WI38 (cell line): ENCODE measurements around the gene EIF2B5.
"Not testable (repeated sequence)": the region's sequence is repeated elsewhere in the genome, so short reads cannot be mapped to it uniquely, and the experiment has no call there.

ENCODE experiments used
- H3K4me3 ChIP-seq: 2 replicates; pipeline ENCODE4 v1.5.1; 2011; ENCODE audit warnings: low read depth, mild to moderate bottlenecking, control low read depth, low read length
- TF ChIP-seq, protein P1 (sequence below): IDR thresholded peaks from 2 replicates; pipeline ENCODE4 v1.5.1; 2012; ENCODE audit warnings: low read depth, mild to moderate bottlenecking, control low read depth, low read length

EIF2B5 gene

DNA sequence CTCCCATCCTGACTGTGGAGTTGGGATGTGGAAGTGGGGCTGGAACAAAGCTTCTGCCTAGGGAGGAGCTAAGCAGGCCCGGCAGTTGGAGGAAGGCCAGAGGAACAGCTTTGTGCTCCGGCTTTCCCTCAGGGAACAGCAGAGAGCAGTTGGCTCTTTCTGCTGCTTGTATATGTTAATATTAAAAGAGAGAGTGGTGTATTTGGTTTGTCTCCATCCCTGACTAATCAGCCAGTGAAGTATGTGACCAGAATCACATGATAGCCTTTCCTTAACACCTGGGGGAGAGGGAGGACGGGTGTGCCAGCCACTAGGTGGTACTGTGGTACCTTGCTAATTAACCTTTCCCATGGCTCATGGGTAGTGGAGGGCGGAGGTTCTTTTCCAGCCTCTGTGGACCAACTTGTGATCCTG is 10.0 kb downstream of the EIF2B5 start:
- H3K4me3 ChIP-seq, result no peak overlapping the region
- TF ChIP-seq, protein P1, sequence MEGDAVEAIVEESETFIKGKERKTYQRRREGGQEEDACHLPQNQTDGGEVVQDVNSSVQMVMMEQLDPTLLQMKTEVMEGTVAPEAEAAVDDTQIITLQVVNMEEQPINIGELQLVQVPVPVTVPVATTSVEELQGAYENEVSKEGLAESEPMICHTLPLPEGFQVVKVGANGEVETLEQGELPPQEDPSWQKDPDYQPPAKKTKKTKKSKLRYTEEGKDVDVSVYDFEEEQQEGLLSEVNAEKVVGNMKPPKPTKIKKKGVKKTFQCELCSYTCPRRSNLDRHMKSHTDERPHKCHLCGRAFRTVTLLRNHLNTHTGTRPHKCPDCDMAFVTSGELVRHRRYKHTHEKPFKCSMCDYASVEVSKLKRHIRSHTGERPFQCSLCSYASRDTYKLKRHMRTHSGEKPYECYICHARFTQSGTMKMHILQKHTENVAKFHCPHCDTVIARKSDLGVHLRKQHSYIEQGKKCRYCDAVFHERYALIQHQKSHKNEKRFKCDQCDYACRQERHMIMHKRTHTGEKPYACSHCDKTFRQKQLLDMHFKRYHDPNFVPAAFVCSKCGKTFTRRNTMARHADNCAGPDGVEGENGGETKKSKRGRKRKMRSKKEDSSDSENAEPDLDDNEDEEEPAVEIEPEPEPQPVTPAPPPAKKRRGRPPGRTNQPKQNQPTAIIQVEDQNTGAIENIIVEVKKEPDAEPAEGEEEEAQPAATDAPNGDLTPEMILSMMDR, result no peak

DNA sequence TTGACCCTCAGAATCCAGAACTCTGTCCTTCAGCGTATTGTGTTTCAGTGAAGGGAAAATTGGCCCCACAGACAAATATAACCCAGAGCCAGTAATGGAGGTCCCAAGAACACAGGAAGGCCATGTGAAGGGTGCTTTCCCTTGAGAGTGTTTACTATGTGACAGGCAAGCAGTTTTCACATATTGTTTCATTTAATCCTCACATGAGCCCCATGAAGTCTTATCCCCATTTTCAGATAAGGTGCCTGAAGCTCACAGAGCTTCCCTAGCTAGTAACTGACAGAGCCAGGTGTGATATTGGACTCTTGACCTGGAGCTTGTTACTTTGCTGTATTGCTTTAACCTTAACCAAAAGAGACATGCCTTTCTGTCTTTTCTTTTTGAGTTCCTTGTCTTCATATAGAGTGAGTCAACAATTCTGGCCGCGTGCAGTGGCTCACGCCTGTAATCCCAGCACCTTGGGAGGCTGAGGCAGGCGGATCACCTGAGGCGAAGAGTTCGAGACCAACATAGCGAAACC is 10.7 kb downstream of the EIF2B5 start:
- no peak overlapping the region for H3K4me3 ChIP-seq
- TF ChIP-seq, protein P1, result no peak

DNA sequence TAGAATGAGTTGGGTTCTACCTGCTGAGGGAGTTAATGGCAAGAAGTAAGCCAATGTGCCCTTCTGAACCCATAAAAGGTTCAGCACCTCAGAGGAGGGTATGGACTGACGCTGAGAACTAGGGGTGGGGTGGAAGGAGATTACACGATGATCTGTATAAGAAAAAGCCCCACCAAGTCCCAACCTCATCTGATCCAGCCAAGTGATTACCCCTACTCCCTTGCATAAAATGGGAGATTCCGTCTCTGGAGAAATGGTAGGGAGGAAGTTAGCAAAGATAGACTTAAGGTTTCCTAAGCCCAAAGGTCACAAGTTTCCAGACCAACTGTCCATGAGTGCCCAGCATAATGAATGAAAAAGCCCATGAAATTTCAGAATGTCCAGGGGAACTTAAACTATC is 12.9 kb downstream of the EIF2B5 start:
- no peak overlapping the region for H3K4me3 ChIP-seq
- TF ChIP-seq, protein P1, result no peak

DNA sequence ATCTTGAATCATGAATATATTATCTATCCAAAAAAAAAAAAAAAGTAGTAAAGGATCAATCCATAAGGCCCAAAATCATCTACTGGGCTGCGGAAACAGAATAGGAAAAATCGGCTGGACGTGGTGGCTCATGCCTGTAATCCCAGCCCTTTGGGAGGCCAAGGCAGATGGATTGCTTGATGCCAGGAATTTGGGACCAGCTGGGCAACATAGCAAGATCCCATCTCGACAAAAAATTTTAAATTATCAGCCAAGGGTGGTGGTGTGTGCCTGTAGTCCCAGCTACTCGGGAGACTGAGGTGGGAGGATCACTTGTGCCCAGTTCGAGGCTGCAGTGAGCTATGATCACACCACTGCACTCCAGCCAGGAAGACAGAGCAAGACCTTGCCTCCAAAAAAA is 14.0 kb downstream of the EIF2B5 start:
- TF ChIP-seq, protein P1, result no peak
- no peak overlapping the region for H3K4me3 ChIP-seq

GRCh38 chr3:184149770-184150169 is 14.6 kb downstream of the EIF2B5 start:
- not testable (repeated sequence) for H3K4me3 ChIP-seq

DNA sequence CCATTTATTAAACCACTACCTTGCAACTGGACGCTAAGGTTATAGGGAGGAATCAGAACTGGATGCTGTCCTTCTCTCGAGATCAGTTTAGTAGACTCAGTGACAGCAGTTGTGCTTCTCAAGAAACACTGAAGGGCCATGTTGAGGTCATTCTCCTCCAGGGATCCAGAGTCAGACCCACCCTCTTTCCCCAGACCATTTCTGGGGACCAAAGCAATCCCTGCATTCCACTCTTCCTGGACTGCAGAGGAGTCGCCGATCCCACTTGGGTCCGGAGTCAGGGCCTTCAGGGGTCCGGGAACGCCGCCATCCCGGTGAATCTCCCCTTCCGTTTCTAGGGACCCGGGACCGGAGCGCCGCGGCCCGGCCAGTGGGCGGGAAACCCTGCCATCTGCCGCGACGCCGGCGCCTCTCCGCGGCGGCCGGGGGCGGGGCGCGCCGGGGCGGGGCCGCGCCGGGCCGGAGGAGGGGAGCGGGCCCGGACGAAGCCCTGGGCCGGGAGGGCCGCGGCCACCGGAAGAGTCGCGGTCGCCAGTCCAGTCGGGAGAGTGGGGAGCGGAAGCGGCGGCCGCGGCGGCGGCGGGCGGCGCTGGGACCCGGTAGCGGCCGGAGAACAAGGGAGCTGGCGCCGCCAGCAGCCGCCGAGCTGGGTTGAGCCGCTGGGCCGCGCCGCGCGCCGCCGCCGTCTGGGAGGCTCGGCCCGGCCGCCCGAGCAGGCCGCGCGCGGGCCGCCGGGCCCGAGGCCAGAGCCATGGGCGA is 19.9 kb downstream of the EIF2B5 start, which contains the start of gene DVL3:
DVL3 (plus strand) TSS at position 493 of the 759 bp plus-strand sequence; CDS start at position 752, 259 bp downstream.
- peak within 1 kb of the TSS; percentile 98 for H3K4me3 ChIP-seq
- TF ChIP-seq, protein P1, result no peak

- TF ChIP-seq, protein P1, result no peak
- peak overlapping the region; percentile 98 for H3K4me3 ChIP-seq
Observed at GRCh38 chr3:184155644-184156521, 20.7 kb downstream of the EIF2B5 start.
